Activated naive CD8-positive, alpha-beta T cell (primary cell): ENCODE data around the gene NCKAP5L.
"Not testable (repeated sequence)": the region's sequence is repeated elsewhere in the genome, so short reads cannot be mapped to it uniquely, and the experiment has no call there.

Source experiments
- H3K27ac Mint-ChIP-seq: one replicate; pipeline ENCODE4 v1.8.0; 2021; ENCODE audit warnings: mixed read lengths
- H3K27me3 Mint-ChIP-seq: one replicate; pipeline ENCODE4 v1.8.0; 2021; ENCODE audit warnings: mixed read lengths
- H3K36me3 Mint-ChIP-seq: one replicate; pipeline ENCODE4 v1.8.0; 2021; ENCODE audit warnings: mixed read lengths
- H3K4me1 Mint-ChIP-seq: one replicate; pipeline ENCODE4 v1.8.0; 2021; ENCODE audit warnings: low read depth, mixed read lengths
- H3K4me3 Mint-ChIP-seq: one replicate; pipeline ENCODE4 v1.8.0; 2021; ENCODE audit warnings: mild to moderate bottlenecking, mixed read lengths
- H3K9me3 Mint-ChIP-seq: one replicate; pipeline ENCODE4 v1.8.0; 2021; ENCODE audit warnings: low read depth, mixed read lengths

Gene NCKAP5L

DNA sequence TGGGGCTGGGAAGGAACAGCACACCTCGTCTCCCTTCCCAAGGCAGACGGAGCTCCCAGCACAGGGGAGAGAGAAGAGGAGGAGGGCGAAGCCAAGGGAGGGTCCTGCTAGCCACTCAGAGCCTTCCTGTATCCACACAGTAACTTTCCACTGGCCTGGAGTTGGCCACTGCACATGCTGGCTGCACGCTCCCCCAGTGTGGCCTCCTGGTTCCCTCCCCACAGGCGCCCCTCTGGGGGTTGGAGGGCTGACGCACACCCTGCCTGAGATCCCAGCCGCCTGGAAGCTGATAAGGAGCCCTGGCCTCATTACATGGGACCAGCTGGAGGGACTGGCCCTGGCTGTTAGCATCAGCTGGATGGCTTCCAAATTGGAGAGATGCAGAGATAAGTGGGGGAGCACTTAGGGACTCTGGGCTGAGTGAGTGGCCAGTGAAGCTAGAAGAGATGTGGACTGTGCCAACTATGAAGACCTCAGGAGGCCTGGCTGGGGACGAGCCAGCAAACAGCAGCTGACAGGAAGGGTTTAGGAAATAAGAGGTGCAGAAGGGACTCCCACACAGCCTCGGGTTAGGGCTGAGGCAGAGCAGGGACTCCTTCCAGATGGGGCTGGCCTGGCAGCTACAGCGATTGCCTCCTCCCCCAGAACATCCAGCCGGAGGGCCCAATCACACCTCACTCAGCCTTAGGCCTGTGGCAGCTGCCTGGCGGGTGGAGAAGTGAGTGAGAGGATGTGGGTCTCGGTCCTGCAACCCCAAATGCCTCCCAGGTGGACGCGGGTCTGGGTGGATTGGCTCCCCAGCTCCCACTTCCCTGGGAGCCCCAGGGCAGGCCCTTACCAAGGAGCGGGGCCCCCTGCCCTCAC, 41.0 kb upstream of the NCKAP5L start:
- Mint-ChIP-seq H3K4me3 (no peak overlapping the region), H3K4me1 (no peaks in the 10 kb centered on the region), H3K27ac (no peak overlapping the region), H3K27me3 (no peaks in the 10 kb centered on the region), H3K9me3 (no peaks in the 10 kb centered on the region), H3K36me3 (no peaks in the 10 kb centered on the region)

DNA sequence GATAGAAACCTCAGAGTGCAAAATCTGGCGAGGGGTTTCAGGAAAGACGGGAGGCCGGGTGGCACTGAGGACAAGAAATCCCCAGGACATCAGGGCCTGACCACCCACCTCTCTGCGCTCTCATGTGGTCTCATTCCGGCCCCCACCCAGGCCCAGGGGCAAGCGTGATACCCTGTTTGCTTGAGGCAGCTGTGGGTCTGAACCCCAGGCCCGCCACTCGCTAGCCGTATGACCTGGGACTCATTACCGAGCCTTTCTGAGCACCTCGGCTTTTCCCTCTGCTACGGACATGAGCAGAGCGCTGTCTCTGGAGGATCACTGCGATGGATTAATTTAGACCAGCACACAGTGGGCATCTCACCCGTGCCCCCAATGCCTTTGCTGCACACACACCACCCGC, 40.2 kb upstream of the NCKAP5L start:
- no peaks in the 10 kb centered on the region for H3K27me3 Mint-ChIP-seq
- H3K36me3 Mint-ChIP-seq, result no peaks in the 10 kb centered on the region
- H3K4me3 Mint-ChIP-seq, result no peak overlapping the region
- no peaks in the 10 kb centered on the region for H3K4me1 Mint-ChIP-seq
- H3K9me3 Mint-ChIP-seq, result no peaks in the 10 kb centered on the region
- H3K27ac Mint-ChIP-seq, result no peak overlapping the region

DNA sequence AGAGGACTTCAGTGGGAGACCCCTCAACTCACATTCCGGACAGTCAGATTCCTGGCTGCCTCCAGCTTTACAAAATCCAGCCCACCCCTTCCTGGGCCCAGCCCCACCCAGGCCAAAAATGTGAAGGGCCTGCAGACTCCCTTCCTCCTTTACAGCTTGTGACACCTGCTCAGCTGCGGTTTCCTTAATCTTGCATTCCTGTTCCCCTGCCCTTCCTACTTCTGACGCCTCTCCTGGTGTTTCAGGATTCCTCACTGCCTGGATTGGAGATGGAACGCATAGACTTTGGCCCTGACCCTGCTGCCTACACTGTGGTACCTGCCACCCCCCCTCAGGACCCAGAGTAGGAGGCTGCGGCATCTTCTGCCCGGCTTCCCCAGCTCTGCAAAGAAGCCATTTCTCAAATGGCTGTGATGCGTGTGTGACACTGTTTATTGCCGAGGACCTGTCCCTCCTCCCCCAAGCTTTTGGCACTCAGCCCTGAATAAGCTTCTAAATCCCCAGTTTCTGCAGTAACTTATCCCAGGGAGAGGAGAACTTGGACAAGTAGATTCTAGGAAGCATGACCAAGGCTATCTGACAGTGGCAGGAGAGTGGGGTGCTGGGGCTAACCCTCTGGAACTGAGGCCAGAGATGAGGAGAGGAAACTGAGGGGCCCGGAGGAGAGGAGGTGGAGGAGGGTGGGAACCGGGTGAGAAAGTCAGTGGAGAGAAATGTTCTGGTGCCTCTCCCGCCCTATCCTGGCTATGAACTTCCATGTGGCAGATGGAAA, 39.5 kb upstream of the NCKAP5L start:
- Mint-ChIP-seq H3K27me3 (no peaks in the 10 kb centered on the region), H3K36me3 (no peaks in the 10 kb centered on the region), H3K4me1 (no peaks in the 10 kb centered on the region), H3K4me3 (no peak overlapping the region), H3K27ac (no peak overlapping the region), H3K9me3 (no peaks in the 10 kb centered on the region)

GRCh38 chr12:49866859-49867569, 38.8 kb upstream of the NCKAP5L start:
- Mint-ChIP-seq H3K4me1 (no peaks in the 10 kb centered on the region), H3K36me3 (no peaks in the 10 kb centered on the region), H3K9me3 (no peaks in the 10 kb centered on the region), H3K27me3 (no peaks in the 10 kb centered on the region), H3K4me3 (no peak overlapping the region), H3K27ac (no peak overlapping the region)

GRCh38 chr12:49865782-49866135, 37.5 kb upstream of the NCKAP5L start:
- no peaks in the 10 kb centered on the region for H3K36me3 Mint-ChIP-seq
- no peaks in the 10 kb centered on the region for H3K9me3 Mint-ChIP-seq
- H3K4me3 Mint-ChIP-seq, result no peak overlapping the region
- no peaks in the 10 kb centered on the region for H3K4me1 Mint-ChIP-seq
- no peaks in the 10 kb centered on the region for H3K27me3 Mint-ChIP-seq
- no peak overlapping the region for H3K27ac Mint-ChIP-seq

GRCh38 chr12:49865109-49865781, 37.0 kb upstream of the NCKAP5L start:
- Mint-ChIP-seq H3K27me3 (no peaks in the 10 kb centered on the region), H3K4me3 (no peak overlapping the region)

DNA sequence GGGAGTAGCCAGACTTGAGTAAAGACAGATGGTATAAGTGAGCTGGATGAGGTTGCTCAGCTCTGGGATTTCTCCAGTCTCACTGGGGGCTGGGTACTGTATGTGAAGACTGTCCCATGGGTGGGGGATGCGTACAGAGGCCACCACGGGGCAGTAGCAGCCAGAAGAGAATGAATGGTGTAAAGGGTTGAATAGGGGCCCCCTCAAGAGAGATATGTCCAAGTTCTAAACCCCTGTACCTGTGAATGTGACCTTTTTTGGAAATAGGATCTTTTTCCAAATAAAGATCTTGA, 36.5 kb upstream of the NCKAP5L start:
- H3K4me1 Mint-ChIP-seq, result no peaks in the 10 kb centered on the region
- H3K4me3 Mint-ChIP-seq, result no peak overlapping the region
- H3K27ac Mint-ChIP-seq, result no peak overlapping the region
- no peaks in the 10 kb centered on the region for H3K27me3 Mint-ChIP-seq
- H3K36me3 Mint-ChIP-seq, result no peaks in the 10 kb centered on the region
- no peaks in the 10 kb centered on the region for H3K9me3 Mint-ChIP-seq

More at GRCh38 chr12:49865109-49865781, 37.0 kb upstream of the NCKAP5L start:
- H3K36me3 Mint-ChIP-seq, result no peaks in the 10 kb centered on the region
- H3K27ac Mint-ChIP-seq, result no peak overlapping the region
- no peaks in the 10 kb centered on the region for H3K9me3 Mint-ChIP-seq
- H3K4me1 Mint-ChIP-seq, result no peaks in the 10 kb centered on the region

GRCh38 chr12:49863946-49864797, 36.0 kb upstream of the NCKAP5L start:
- H3K27me3 Mint-ChIP-seq, result no peaks in the 10 kb centered on the region
- no peaks in the 10 kb centered on the region for H3K9me3 Mint-ChIP-seq
- H3K4me3 Mint-ChIP-seq, result no peak overlapping the region
- H3K4me1 Mint-ChIP-seq, result no peaks in the 10 kb centered on the region
- H3K36me3 Mint-ChIP-seq, result no peaks in the 10 kb centered on the region
- H3K27ac Mint-ChIP-seq, result no peak overlapping the region

GRCh38 chr12:49860921-49861320, 32.7 kb upstream of the NCKAP5L start:
- H3K4me1 Mint-ChIP-seq, H3K27me3 Mint-ChIP-seq, H3K9me3 Mint-ChIP-seq, H3K27ac Mint-ChIP-seq, H3K4me3 Mint-ChIP-seq, H3K36me3 Mint-ChIP-seq: not testable (repeated sequence)

DNA sequence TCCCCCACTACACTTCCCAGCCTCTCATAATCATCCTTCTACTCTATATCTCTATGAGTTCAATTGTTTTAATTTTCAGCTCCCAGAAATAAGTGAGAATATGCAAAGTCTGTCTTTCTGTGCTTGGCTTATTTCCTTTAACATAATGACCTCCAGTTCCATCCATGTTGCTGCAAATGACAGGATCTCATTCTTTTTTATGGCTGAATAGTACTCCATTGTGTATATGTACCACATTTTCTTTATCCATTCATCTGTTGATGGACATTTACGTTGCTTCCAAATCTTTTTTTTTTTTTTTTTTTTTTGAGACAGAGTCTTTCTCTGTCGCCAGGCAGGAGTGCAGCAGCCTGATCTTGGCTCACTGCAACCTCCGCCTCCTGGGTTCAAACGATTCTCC, 27.7 kb upstream of the NCKAP5L start:
- H3K36me3 Mint-ChIP-seq, H3K9me3 Mint-ChIP-seq, H3K4me3 Mint-ChIP-seq, H3K27ac Mint-ChIP-seq, H3K4me1 Mint-ChIP-seq, H3K27me3 Mint-ChIP-seq: not testable (repeated sequence)

GRCh38 chr12:49854976-49855375, 26.8 kb upstream of the NCKAP5L start:
- Mint-ChIP-seq H3K27me3 (peaks cover 6% of the 10 kb centered on the region), H3K4me3 (no peak overlapping the region), H3K36me3 (no peaks in the 10 kb centered on the region), H3K4me1 (no peaks in the 10 kb centered on the region), H3K27ac (no peak overlapping the region), H3K9me3 (no peaks in the 10 kb centered on the region)

DNA sequence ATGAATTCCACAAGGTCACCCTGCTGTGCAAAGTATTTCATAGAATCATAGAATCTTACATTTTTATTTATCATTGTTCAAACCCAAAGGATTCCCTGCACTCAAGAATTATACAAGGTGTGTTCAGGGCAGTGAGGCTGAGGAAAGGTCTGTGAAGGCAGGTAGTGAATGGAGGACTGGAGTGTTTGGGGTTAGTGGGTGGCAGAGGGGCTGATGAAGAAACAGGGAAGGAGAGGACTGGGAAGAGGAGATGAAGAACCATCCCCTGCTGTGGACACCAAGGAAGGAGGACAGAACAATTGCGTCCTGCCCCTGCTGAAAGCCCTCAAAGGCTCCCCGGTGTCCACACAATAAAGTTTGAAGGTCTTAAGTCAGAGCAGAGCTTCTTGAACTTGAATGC, 25.5 kb upstream of the NCKAP5L start:
- Mint-ChIP-seq H3K9me3 (no peaks in the 10 kb centered on the region), H3K4me1 (no peaks in the 10 kb centered on the region), H3K4me3 (no peak overlapping the region), H3K27ac (no peak overlapping the region), H3K36me3 (peaks cover 2% of the 10 kb centered on the region), H3K27me3 (peaks cover 8% of the 10 kb centered on the region)

- Mint-ChIP-seq H3K9me3 (no peaks in the 10 kb centered on the region), H3K4me3 (no peak overlapping the region), H3K4me1 (peaks cover 22% of the 10 kb centered on the region), H3K27me3 (peaks cover 11% of the 10 kb centered on the region), H3K27ac (no peak overlapping the region), H3K36me3 (peaks cover 2% of the 10 kb centered on the region)
Observed at GRCh38 chr12:49847161-49847560, 18.9 kb upstream of the NCKAP5L start.

- peaks cover 2% of the 10 kb centered on the region for H3K36me3 Mint-ChIP-seq
- no peaks in the 10 kb centered on the region for H3K9me3 Mint-ChIP-seq
- H3K27me3 Mint-ChIP-seq, result peaks cover 11% of the 10 kb centered on the region
- no peak overlapping the region for H3K27ac Mint-ChIP-seq
- peaks cover 33% of the 10 kb centered on the region for H3K4me1 Mint-ChIP-seq
- H3K4me3 Mint-ChIP-seq, result no peak overlapping the region
Observed at GRCh38 chr12:49846032-49846431, 17.8 kb upstream of the NCKAP5L start.
